ENCODE results near the gene CABYR.

Gene CABYR

GRCh38 chr18:24187689-24188088 is 48.8 kb downstream of the CABYR start:
- Histone ChIP-seq H3K23ac (ENCODE audit: low read depth, low read length, poor library complexity) (no peak overlapping the region), H3K4me2 (ENCODE audit: insufficient read depth, low read length, poor library complexity, severe bottlenecking) (no peak overlapping the region), H2BK12ac (ENCODE audit: low read length) (no peak overlapping the region), H3K4me3 (ENCODE audit: low read length in 2 of 2) (no peak overlapping the region), H3K18ac (ENCODE audit: low read length) (peak overlapping the region; percentile 27), H2AK5ac (ENCODE audit: low read depth, low read length) (no peak overlapping the region), H3K79me1 (ENCODE audit: low read depth, low read length) (no peaks in the 10 kb centered on the region), H2BK5ac (ENCODE audit: low read length) (no peak overlapping the region), H4K8ac (ENCODE audit: low read depth, low read length) (no peak overlapping the region), H2BK120ac (ENCODE audit: low read depth, low read length) (no peak overlapping the region), H3K36me3 (replicated peaks in 1 of 2; ENCODE audit: control insufficient read depth in 2 of 2, insufficient read depth in 2 of 2, low read length in 2 of 2) (peaks cover 0 to 8% of the 10 kb centered on the region in 2 donors), H4K91ac (ENCODE audit: low read depth, low read length, poor library complexity) (no peak overlapping the region), H3K9me3 (replicated peaks in 1 of 2; ENCODE audit: control insufficient read depth in 2 of 2, insufficient read depth in 1 of 2, low read depth in 1 of 2, low read length in 2 of 2) (no peaks in the 10 kb centered on the region), H3K27ac (replicated peaks; ENCODE audit: low read length) (no peak overlapping the region), H2AFZ (ENCODE audit: low read length) (no peak overlapping the region), H3K9ac (ENCODE audit: low read depth, low read length, poor library complexity) (no peak overlapping the region), H3K4me1 (ENCODE audit: control insufficient read depth in 2 of 2, insufficient read depth in 1 of 2, low read depth in 1 of 2, low read length in 2 of 2) (peaks cover 9 to 17% of the 10 kb centered on the region in 2 donors), H2BK15ac (ENCODE audit: low read length) (no peak overlapping the region), H3K4ac (ENCODE audit: low read length) (no peak overlapping the region), H3K14ac (ENCODE audit: low read length) (peak overlapping the region; percentile 60), H3K27me3 (ENCODE audit: control insufficient read depth in 3 of 3, insufficient read depth in 3 of 3, low read depth in 1 of 3, low read length in 3 of 3) (no peaks in the 10 kb centered on the region)
- no peak for DNase-seq (ENCODE audit: low spot score)
- WGBS, 2 donors (ENCODE audit: extremely low coverage in 2 of 2, insufficient read length in 2 of 2, insufficient replicate concordance in 1 of 2), result no CpG with 5 or more reads among the region's 1 CpG

DNA sequence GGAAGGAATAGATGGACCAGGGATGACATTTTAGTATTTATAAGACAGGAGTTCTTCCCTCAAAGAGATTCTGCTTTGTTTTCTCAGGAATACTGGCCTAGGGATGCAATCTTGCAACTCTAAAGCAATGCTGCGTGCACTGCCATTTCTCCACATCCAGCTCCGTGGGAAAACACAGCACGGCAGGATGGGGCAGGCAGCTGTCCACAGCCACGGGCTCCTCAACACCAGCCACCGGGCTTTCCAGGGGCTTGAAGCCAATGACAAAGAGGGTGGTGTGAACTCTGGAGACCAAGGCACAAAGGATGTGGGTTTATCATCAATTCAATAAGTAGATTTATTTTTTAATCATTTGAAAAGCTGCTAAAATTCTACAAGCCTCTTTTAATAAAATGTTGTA is 49.3 kb downstream of the CABYR start:
- Histone ChIP-seq H2AFZ (ENCODE audit: low read length) (no peak overlapping the region), H3K27me3 (ENCODE audit: control insufficient read depth in 3 of 3, insufficient read depth in 3 of 3, low read depth in 1 of 3, low read length in 3 of 3) (no peaks in the 10 kb centered on the region), H2BK120ac (ENCODE audit: low read depth, low read length) (no peak overlapping the region), H3K14ac (ENCODE audit: low read length) (no peak overlapping the region), H3K27ac (replicated peaks; ENCODE audit: low read length) (no peak overlapping the region), H4K8ac (ENCODE audit: low read depth, low read length) (no peak overlapping the region), H3K9ac (ENCODE audit: low read depth, low read length, poor library complexity) (no peak overlapping the region), H2BK5ac (ENCODE audit: low read length) (no peak overlapping the region), H2AK5ac (ENCODE audit: low read depth, low read length) (no peak overlapping the region), H3K18ac (ENCODE audit: low read length) (no peak overlapping the region), H3K79me1 (ENCODE audit: low read depth, low read length) (no peaks in the 10 kb centered on the region), H3K4me1 (ENCODE audit: control insufficient read depth in 2 of 2, insufficient read depth in 1 of 2, low read depth in 1 of 2, low read length in 2 of 2) (peaks cover 9 to 17% of the 10 kb centered on the region in 2 donors), H2BK15ac (ENCODE audit: low read length) (no peak overlapping the region), H3K36me3 (replicated peaks in 1 of 2; ENCODE audit: control insufficient read depth in 2 of 2, insufficient read depth in 2 of 2, low read length in 2 of 2) (peaks cover 0 to 8% of the 10 kb centered on the region in 2 donors), H3K23ac (ENCODE audit: low read depth, low read length, poor library complexity) (no peak overlapping the region), H2BK12ac (ENCODE audit: low read length) (no peak overlapping the region), H3K4me2 (ENCODE audit: insufficient read depth, low read length, poor library complexity, severe bottlenecking) (no peak overlapping the region), H3K9me3 (replicated peaks in 1 of 2; ENCODE audit: control insufficient read depth in 2 of 2, insufficient read depth in 1 of 2, low read depth in 1 of 2, low read length in 2 of 2) (no peaks in the 10 kb centered on the region), H3K4ac (ENCODE audit: low read length) (no peak overlapping the region), H3K4me3 (ENCODE audit: low read length in 2 of 2) (no peak overlapping the region), H4K91ac (ENCODE audit: low read depth, low read length, poor library complexity) (no peak overlapping the region)
- no peak for DNase-seq (ENCODE audit: low spot score)
- no CpG with 5 or more reads among the region's 5 CpGs for WGBS, 2 donors (ENCODE audit: extremely low coverage in 2 of 2, insufficient read length in 2 of 2, insufficient replicate concordance in 1 of 2)

DNA sequence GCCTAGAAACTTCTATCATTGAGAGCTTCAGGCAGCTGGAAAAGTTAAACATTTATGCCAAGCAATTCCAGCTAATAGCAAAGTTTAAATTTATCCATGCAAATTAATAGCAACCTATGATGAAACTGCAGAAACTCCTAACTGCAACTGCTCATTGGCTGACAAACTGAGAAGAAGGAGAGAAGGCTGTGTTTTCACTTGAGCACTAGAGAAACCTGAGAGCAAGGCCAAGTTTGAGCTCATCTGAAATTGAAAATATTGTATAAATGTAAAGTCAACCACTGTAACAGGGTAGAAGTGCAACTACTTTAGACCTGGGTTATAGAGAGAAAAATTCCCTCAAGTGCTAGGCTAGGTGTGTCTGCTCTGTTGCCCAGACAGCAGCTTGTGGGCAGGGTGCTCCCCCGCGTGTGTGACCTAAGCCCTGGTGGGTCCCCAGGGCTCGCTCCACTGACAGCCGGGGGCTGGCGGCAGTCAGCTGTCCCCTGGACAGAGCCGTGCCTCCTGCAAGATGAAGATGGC is 50.2 kb downstream of the CABYR start:
- Histone ChIP-seq H3K36me3 (replicated peaks in 1 of 2; ENCODE audit: control insufficient read depth in 2 of 2, insufficient read depth in 2 of 2, low read length in 2 of 2) (peaks cover 0 to 12% of the 10 kb centered on the region in 2 donors), H4K8ac (ENCODE audit: low read depth, low read length) (no peak overlapping the region), H3K4me3 (ENCODE audit: low read length in 2 of 2) (no peak overlapping the region), H3K4me1 (ENCODE audit: control insufficient read depth in 2 of 2, insufficient read depth in 1 of 2, low read depth in 1 of 2, low read length in 2 of 2) (peaks cover 9 to 17% of the 10 kb centered on the region in 2 donors), H2AK5ac (ENCODE audit: low read depth, low read length) (no peak overlapping the region), H2BK15ac (ENCODE audit: low read length) (no peak overlapping the region), H3K9me3 (replicated peaks in 1 of 2; ENCODE audit: control insufficient read depth in 2 of 2, insufficient read depth in 1 of 2, low read depth in 1 of 2, low read length in 2 of 2) (no peaks in the 10 kb centered on the region), H3K4ac (ENCODE audit: low read length) (no peak overlapping the region), H3K4me2 (ENCODE audit: insufficient read depth, low read length, poor library complexity, severe bottlenecking) (no peak overlapping the region), H2BK120ac (ENCODE audit: low read depth, low read length) (no peak overlapping the region), H2BK12ac (ENCODE audit: low read length) (no peak overlapping the region), H3K9ac (ENCODE audit: low read depth, low read length, poor library complexity) (no peak overlapping the region), H3K27me3 (ENCODE audit: control insufficient read depth in 3 of 3, insufficient read depth in 3 of 3, low read depth in 1 of 3, low read length in 3 of 3) (no peaks in the 10 kb centered on the region), H3K23ac (ENCODE audit: low read depth, low read length, poor library complexity) (no peak overlapping the region), H2AFZ (ENCODE audit: low read length) (no peak overlapping the region), H2BK5ac (ENCODE audit: low read length) (no peak overlapping the region), H3K79me1 (ENCODE audit: low read depth, low read length) (no peaks in the 10 kb centered on the region), H3K18ac (ENCODE audit: low read length) (no peak overlapping the region), H3K14ac (ENCODE audit: low read length) (no peak overlapping the region), H3K27ac (replicated peaks; ENCODE audit: low read length) (no peak overlapping the region), H4K91ac (ENCODE audit: low read depth, low read length, poor library complexity) (no peak overlapping the region)
- no CpG with 5 or more reads among the region's 6 CpGs for WGBS, 2 donors (ENCODE audit: extremely low coverage in 2 of 2, insufficient read length in 2 of 2, insufficient replicate concordance in 1 of 2)
- no peak for DNase-seq (ENCODE audit: low spot score)

- no peak overlapping the region for H2AFZ ChIP-seq (ENCODE audit: low read length)
- H2BK5ac ChIP-seq (ENCODE audit: low read length), result no peak overlapping the region
- H3K79me1 ChIP-seq (ENCODE audit: low read depth, low read length), result no peaks in the 10 kb centered on the region
- no peak overlapping the region for H2BK12ac ChIP-seq (ENCODE audit: low read length)
- H3K4me3 ChIP-seq (ENCODE audit: low read length in 2 of 2), result no peak overlapping the region
- H3K9me3 ChIP-seq (replicated peaks in 1 of 2; ENCODE audit: control insufficient read depth in 2 of 2, insufficient read depth in 1 of 2, low read depth in 1 of 2, low read length in 2 of 2), result no peaks in the 10 kb centered on the region
- H3K27me3 ChIP-seq (ENCODE audit: control insufficient read depth in 3 of 3, insufficient read depth in 3 of 3, low read depth in 1 of 3, low read length in 3 of 3), result no peaks in the 10 kb centered on the region
- no peak overlapping the region for H3K27ac ChIP-seq (replicated peaks; ENCODE audit: low read length)
- H2AK5ac ChIP-seq (ENCODE audit: low read depth, low read length), result no peak overlapping the region
- no peak overlapping the region for H4K8ac ChIP-seq (ENCODE audit: low read depth, low read length)
- H3K4me1 ChIP-seq (ENCODE audit: control insufficient read depth in 2 of 2, insufficient read depth in 1 of 2, low read depth in 1 of 2, low read length in 2 of 2), result peaks cover 8 to 14% of the 10 kb centered on the region in 2 donors
- no CpG with 5 or more reads among the region's 15 CpGs for WGBS, 2 donors (ENCODE audit: extremely low coverage in 2 of 2, insufficient read length in 2 of 2, insufficient replicate concordance in 1 of 2)
- H3K18ac ChIP-seq (ENCODE audit: low read length), result no peak overlapping the region
- H4K91ac ChIP-seq (ENCODE audit: low read depth, low read length, poor library complexity), result no peak overlapping the region
- no peak overlapping the region for H2BK120ac ChIP-seq (ENCODE audit: low read depth, low read length)
- H3K4me2 ChIP-seq (ENCODE audit: insufficient read depth, low read length, poor library complexity, severe bottlenecking), result no peak overlapping the region
- no peak overlapping the region for H3K14ac ChIP-seq (ENCODE audit: low read length)
- no peak overlapping the region for H3K9ac ChIP-seq (ENCODE audit: low read depth, low read length, poor library complexity)
- H3K36me3 ChIP-seq (replicated peaks in 1 of 2; ENCODE audit: control insufficient read depth in 2 of 2, insufficient read depth in 2 of 2, low read length in 2 of 2), result peaks cover 0 to 19% of the 10 kb centered on the region in 2 donors
- H3K4ac ChIP-seq (ENCODE audit: low read length), result no peak overlapping the region
- DNase-seq (ENCODE audit: low spot score), result peak; percentile 23
- no peak overlapping the region for H2BK15ac ChIP-seq (ENCODE audit: low read length)
- H3K23ac ChIP-seq (ENCODE audit: low read depth, low read length, poor library complexity), result no peak overlapping the region
Measured at GRCh38 chr18:24189664-24190346, 50.9 kb downstream of the CABYR start.

Data from neuronal stem cell (in vitro differentiated cells).